ENCODE data around the gene FOXF1. TPM values are rescaled to one million over a fixed set of nuclear protein-coding genes. Genes with fewer than 3 reads are reported as not detected.

Gene FOXF1
- total and polyA plus RNA-seq, 9 of the 15 experiments (the other 6 are each of a cell fraction or from before 2014, with no cell fraction given), result 0.04 TPM; not detected in 8

DNA sequence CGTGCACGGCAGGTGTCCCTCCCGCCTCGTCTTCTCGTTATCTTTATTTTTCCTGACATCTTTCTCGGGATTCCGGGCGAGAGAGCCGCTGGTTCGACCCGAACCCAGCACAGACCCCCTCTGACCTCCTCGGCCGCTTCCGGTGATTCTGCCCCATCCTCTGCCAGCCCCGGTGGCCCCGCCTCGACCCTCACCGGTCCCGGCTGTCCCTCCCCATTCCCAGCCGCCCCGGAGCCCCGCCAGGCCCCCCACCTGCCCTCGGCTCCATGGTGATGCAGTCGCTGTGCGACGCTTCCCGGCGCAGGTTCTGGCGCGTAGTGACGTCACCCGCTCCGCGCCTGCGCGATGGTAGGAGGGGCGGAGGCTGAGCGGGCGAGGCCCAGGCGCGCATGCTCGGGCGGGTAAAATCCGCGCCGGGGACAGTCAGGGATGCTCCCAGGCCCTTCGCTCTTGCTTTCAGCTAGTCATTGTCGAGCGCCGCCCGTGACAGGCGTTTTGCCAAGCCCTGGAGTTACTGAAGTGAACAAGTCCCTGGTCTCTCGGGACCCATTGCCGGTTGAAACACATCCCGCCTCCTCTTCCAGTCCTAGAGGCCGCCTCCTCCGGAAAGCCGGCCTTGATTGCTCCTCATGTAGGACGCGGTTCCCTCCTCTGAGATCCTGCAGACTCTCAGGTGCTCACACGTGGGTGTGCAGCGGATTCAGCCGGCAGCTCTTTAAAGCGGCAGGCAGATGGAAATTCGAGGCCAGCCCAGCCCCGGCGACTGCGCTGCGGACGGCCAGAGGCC lies 44.8 kb downstream of the FOXF1 start, which contains the start of gene MTHFSD (continued):
- TF ChIP-seq, protein P1, sequence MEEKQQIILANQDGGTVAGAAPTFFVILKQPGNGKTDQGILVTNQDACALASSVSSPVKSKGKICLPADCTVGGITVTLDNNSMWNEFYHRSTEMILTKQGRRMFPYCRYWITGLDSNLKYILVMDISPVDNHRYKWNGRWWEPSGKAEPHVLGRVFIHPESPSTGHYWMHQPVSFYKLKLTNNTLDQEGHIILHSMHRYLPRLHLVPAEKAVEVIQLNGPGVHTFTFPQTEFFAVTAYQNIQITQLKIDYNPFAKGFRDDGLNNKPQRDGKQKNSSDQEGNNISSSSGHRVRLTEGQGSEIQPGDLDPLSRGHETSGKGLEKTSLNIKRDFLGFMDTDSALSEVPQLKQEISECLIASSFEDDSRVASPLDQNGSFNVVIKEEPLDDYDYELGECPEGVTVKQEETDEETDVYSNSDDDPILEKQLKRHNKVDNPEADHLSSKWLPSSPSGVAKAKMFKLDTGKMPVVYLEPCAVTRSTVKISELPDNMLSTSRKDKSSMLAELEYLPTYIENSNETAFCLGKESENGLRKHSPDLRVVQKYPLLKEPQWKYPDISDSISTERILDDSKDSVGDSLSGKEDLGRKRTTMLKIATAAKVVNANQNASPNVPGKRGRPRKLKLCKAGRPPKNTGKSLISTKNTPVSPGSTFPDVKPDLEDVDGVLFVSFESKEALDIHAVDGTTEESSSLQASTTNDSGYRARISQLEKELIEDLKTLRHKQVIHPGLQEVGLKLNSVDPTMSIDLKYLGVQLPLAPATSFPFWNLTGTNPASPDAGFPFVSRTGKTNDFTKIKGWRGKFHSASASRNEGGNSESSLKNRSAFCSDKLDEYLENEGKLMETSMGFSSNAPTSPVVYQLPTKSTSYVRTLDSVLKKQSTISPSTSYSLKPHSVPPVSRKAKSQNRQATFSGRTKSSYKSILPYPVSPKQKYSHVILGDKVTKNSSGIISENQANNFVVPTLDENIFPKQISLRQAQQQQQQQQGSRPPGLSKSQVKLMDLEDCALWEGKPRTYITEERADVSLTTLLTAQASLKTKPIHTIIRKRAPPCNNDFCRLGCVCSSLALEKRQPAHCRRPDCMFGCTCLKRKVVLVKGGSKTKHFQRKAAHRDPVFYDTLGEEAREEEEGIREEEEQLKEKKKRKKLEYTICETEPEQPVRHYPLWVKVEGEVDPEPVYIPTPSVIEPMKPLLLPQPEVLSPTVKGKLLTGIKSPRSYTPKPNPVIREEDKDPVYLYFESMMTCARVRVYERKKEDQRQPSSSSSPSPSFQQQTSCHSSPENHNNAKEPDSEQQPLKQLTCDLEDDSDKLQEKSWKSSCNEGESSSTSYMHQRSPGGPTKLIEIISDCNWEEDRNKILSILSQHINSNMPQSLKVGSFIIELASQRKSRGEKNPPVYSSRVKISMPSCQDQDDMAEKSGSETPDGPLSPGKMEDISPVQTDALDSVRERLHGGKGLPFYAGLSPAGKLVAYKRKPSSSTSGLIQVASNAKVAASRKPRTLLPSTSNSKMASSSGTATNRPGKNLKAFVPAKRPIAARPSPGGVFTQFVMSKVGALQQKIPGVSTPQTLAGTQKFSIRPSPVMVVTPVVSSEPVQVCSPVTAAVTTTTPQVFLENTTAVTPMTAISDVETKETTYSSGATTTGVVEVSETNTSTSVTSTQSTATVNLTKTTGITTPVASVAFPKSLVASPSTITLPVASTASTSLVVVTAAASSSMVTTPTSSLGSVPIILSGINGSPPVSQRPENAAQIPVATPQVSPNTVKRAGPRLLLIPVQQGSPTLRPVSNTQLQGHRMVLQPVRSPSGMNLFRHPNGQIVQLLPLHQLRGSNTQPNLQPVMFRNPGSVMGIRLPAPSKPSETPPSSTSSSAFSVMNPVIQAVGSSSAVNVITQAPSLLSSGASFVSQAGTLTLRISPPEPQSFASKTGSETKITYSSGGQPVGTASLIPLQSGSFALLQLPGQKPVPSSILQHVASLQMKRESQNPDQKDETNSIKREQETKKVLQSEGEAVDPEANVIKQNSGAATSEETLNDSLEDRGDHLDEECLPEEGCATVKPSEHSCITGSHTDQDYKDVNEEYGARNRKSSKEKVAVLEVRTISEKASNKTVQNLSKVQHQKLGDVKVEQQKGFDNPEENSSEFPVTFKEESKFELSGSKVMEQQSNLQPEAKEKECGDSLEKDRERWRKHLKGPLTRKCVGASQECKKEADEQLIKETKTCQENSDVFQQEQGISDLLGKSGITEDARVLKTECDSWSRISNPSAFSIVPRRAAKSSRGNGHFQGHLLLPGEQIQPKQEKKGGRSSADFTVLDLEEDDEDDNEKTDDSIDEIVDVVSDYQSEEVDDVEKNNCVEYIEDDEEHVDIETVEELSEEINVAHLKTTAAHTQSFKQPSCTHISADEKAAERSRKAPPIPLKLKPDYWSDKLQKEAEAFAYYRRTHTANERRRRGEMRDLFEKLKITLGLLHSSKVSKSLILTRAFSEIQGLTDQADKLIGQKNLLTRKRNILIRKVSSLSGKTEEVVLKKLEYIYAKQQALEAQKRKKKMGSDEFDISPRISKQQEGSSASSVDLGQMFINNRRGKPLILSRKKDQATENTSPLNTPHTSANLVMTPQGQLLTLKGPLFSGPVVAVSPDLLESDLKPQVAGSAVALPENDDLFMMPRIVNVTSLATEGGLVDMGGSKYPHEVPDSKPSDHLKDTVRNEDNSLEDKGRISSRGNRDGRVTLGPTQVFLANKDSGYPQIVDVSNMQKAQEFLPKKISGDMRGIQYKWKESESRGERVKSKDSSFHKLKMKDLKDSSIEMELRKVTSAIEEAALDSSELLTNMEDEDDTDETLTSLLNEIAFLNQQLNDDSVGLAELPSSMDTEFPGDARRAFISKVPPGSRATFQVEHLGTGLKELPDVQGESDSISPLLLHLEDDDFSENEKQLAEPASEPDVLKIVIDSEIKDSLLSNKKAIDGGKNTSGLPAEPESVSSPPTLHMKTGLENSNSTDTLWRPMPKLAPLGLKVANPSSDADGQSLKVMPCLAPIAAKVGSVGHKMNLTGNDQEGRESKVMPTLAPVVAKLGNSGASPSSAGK (IDR thresholded peaks at IDR 0.05), result peak; percentile 88
- TF ChIP-seq PRPF4 (IDR thresholded peaks at IDR 0.05; ENCODE audit: insufficient read depth, low read depth, low read length, poor library complexity, severe bottlenecking) (no peak), RCOR1 (IDR thresholded peaks at IDR 0.05; ENCODE audit: borderline replicate concordance in 1 of 2, low read depth in 2 of 2, low read length in 2 of 2) (peak in 1 of 2 experiments; percentile 78; a peak in 3 of 4 replicates), PTBP1 (IDR thresholded peaks at IDR 0.05; ENCODE audit: low read depth, low read length) (peak; percentile 85; the same call in 1 of the 2 replicates), SIN3B (IDR thresholded peaks at IDR 0.05; ENCODE audit: low read depth) (peak; percentile 78), CHD4 (IDR thresholded peaks at IDR 0.05; ENCODE audit: insufficient read depth, insufficient replicate concordance, low read depth, low read length, poor library complexity, severe bottlenecking) (no peak), BCOR (IDR thresholded peaks at IDR 0.05) (peak; percentile 96), GTF2F1 (IDR thresholded peaks at IDR 0.05; ENCODE audit: low read depth, low read length) (peak; percentile 44; the same call in 1 of the 2 replicates)
- TF ChIP-seq, protein P2, sequence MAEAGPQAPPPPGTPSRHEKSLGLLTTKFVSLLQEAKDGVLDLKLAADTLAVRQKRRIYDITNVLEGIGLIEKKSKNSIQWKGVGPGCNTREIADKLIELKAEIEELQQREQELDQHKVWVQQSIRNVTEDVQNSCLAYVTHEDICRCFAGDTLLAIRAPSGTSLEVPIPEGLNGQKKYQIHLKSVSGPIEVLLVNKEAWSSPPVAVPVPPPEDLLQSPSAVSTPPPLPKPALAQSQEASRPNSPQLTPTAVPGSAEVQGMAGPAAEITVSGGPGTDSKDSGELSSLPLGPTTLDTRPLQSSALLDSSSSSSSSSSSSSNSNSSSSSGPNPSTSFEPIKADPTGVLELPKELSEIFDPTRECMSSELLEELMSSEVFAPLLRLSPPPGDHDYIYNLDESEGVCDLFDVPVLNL (CRISPR knock-in tag; IDR thresholded peaks at IDR 0.05; ENCODE audit: low read depth), result no peak
- TF ChIP-seq, protein P3, sequence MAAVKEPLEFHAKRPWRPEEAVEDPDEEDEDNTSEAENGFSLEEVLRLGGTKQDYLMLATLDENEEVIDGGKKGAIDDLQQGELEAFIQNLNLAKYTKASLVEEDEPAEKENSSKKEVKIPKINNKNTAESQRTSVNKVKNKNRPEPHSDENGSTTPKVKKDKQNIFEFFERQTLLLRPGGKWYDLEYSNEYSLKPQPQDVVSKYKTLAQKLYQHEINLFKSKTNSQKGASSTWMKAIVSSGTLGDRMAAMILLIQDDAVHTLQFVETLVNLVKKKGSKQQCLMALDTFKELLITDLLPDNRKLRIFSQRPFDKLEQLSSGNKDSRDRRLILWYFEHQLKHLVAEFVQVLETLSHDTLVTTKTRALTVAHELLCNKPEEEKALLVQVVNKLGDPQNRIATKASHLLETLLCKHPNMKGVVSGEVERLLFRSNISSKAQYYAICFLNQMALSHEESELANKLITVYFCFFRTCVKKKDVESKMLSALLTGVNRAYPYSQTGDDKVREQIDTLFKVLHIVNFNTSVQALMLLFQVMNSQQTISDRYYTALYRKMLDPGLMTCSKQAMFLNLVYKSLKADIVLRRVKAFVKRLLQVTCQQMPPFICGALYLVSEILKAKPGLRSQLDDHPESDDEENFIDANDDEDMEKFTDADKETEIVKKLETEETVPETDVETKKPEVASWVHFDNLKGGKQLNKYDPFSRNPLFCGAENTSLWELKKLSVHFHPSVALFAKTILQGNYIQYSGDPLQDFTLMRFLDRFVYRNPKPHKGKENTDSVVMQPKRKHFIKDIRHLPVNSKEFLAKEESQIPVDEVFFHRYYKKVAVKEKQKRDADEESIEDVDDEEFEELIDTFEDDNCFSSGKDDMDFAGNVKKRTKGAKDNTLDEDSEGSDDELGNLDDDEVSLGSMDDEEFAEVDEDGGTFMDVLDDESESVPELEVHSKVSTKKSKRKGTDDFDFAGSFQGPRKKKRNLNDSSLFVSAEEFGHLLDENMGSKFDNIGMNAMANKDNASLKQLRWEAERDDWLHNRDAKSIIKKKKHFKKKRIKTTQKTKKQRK (IDR thresholded peaks at IDR 0.05; ENCODE audit: borderline replicate concordance, low read depth, low read length), result no peak

All from K562 (cell line).